ENCODE data around the gene PPFIA1.
"Not testable (repeated sequence)": the region's sequence is repeated elsewhere in the genome, so short reads cannot be mapped to it uniquely, and the experiment has no call there.

Gene PPFIA1

DNA sequence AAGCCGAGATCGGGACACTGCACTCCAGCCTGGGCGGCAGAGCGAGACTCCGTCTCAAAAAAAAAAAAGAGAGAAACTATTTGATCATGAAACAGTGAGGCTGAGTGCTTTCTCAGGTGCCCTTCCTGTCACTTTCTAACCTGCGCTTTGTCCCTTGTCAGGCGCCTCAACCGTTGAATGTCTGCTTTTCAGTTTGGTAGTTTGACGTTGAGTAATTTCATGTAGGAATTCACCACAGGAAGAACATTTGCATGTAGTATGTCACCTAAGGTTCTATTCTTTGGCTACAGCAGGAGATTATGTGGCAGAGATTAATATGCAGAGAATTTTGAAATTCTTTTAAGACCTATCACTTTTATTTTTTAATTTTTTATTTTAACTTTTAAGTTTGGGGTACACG, 57.2 kb downstream of the PPFIA1 start:
- DNase-seq = no peak

DNA sequence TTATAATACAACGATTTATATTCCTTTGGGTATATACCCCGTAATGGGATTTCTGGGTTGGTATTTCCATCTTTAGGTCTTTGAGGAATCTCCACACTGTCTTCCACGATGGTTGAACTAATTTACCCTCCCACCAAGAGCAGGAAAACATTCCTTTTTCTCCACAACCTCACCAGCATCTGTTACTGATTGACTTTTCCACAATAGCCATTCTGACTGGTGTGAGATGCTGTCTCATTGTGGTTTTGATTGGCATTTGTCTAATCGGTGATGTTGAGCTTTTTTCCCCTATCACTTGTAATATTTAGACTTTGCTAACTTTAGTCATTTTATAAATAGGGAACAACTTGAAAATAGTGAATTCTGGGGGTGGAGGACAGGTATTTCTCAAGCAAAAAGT, 58.1 kb downstream of the PPFIA1 start:
- DNase-seq = no peak

DNA sequence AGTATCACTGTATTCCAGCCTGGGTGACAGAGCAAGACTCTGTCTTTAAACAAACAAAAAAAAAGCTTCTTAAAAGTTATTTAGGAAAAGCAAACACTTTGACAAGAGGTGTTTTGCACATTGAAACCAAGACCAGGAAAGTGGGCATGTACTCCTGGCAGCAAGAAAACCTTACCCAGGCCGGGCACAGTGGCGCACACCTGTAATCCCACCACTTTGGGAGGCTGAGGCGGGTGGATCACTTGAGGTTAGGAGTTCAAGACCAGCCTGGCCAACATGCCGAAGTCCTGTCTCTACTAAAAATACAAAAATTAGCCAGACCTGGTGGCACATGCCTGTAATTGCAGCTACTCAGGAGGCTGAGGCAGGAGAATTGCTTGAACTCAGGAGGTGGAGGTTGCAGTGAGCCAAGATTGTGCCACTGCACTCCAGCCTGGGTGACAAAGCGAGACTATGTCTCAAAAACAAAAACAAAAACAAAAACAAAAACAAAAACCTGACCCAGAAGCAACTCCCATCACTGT, 60.9 kb downstream of the PPFIA1 start:
- DNase-seq = not testable (repeated sequence)

DNA sequence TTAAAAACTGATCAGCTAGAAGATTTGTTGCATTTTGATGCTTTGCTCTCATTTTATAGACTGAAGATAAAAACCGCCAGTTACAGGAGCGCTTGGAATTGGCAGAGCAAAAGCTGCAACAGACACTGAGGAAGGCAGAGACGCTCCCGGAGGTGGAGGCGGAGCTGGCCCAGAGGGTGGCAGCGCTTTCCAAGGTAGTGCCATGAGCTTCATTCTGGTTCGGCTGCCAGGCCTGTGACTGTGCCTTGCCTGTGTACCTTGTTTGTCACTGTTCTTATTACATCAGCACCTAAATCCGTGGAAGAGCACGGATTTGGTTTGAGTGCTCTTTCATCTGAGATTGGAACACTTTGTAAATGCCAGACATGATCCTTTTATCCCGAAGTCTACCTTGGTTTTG, 61.4 kb downstream of the PPFIA1 start:
- no peak for DNase-seq

DNA sequence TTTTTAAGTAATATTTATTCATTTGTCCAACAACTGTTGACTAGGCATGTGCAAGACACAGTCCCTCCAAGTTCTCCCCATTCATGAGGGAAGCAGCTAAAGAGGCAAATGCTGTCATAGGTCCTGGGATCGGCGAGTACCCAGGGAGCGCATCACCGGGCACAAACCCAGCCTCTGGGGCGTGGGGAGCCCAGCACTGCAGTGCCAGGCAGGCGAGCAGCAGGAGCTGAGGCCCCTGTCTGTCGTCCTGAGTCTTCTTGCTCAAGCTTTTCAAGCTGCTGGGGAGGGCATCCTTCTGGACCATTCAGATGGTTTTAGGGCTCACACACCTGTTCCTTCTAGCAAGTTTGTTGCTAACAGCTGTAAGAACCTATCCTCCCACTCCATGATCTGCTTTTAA, 62.1 kb downstream of the PPFIA1 start:
- no peak for DNase-seq

DNA sequence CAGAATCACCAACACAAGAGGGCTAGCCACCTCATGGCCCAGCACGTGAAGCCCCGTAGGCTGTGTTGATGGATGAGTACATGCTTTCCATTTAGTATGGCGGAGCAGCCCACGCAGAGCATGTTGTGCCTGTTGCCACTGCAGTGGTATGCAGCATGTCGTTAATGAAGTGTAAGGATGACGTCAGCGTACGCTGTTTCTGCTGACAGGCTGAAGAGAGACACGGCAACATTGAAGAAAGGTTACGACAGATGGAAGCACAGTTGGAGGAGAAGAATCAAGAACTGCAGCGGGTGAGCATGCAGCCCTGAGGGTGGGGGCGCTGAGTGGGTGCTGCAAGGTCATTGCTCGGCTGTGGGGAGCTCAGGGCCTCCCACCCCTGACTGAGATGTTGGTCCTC, 62.8 kb downstream of the PPFIA1 start:
- no peak for DNase-seq

DNA sequence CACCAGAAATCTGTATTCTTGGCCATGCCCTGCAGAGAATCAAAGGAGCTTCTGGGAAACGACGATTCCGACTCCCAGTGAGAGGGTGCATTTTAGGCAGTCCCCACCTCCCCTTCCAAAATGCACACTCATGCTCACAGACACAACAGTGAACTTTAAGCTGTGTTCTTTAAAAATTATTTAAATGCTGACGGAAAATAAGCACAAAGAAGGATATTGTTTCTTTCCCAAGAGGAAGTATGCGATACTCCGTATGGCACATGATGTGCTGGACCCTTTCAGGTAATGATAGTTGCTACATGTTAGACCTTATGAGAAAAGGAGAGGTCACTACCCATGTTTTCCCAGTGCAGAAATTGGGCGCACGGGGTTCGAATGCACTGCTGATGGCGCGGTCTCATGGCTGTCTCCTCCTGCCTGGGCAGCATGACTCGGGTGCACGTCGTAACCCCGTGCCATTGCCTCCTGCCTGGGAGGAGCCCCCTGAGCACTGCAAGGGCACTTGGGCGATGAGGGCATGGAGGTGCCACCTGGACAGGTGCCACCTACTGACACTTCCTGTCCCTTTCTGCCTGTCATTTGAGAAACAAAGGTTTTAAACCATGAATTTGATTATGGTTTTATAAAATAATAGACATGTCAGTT, 64.0 kb downstream of the PPFIA1 start:
- DNase-seq = no peak

DNA sequence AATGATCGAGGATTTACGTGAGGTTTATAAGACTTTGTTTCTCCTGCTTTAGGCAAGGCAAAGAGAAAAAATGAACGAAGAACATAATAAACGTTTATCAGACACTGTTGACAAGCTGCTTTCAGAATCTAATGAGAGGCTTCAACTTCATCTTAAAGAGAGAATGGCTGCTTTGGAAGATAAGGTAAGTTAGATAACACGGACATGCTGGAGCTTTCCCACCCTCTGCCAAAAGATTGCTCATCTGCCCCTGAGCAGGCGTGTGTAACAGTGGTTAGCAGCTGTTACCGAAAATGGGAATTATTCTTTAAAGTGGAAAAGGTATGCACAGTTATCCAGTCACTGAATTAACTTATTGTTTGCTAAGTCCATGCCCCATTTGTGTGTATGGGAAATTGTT, 65.0 kb downstream of the PPFIA1 start:
- DNase-seq = no peak

DNA sequence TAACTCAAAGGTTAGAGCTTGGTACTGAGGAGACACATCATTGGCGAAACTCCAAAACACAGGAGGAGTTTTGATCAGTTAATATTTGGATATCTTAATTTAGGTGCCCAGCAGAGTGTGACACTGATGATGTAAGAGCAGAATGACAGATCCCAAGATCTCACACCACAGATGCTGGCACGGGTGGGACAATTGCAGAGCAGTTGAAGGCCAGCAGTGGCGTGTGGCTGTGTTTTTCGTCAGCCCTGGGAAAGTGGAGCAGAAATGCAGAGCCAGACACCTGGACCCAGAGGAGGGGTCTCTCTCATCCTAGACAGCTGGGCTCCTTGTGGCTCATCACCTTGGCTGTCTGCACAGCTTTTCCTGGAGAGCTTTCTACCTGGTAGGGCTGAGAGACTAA, 68.1 kb downstream of the PPFIA1 start:
- no peak for DNase-seq

DNA sequence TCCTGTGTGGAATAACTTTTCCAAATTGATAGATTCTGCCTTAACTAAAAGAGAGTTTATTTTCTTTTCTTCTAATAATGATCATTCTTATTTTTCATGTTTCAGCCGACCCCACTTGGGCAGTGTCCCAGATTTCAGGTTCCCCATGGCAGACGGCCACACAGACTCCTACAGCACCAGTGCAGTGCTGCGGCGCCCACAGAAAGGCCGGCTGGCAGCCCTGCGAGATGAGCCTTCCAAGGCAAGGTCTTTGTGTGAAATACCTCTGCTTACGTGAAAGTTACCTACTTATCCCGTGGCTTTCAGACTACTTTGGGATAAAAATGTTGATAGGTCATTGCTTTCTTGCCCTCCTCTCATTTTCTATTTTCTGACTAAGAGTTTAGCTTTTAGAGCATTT, 68.6 kb downstream of the PPFIA1 start:
- DNase-seq = no peak

DNA sequence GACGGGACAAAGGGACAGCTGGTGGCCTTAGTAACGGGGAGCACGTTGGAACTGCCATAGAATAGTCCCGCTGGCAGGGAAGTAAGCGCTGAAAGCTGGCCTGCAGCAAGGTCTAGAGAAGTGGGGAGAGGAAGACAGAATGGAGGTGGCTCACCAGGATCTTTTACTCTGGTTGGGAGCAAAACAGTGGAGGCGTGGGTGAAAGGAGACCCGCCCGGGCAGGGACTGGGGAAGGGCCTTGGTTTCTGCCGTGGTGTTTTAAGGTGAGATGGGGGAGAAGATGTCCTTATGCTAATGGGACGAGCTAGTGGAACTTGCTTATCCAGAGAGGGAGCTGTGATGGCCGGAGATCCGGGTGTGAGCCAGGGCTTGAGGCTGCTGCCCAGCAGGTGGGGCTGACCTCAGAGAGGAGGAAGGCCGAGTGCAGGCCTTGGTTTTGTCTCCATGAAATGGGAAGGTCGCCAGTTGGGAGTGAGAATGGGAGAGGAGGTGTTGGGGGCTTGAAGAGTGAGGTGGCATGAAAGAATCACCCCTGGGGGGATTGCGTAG, 71.5 kb downstream of the PPFIA1 start:
- DNase-seq = no peak

DNA sequence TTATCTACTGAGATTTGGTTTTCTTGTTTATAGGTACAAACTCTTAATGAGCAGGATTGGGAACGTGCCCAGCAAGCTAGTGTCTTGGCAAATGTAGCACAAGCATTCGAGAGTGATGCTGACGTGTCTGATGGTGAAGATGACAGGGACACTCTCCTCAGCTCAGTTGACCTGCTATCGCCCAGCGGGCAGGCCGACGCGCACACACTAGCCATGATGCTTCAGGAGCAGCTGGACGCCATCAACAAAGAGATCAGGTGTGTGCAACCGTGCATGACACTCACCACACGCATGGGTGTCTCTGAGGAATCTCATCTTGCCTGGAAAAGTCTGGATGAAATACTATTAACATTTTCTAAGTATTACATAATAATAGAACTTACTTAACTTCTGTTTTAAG, 73.1 kb downstream of the PPFIA1 start:
- no peak for DNase-seq

DNA sequence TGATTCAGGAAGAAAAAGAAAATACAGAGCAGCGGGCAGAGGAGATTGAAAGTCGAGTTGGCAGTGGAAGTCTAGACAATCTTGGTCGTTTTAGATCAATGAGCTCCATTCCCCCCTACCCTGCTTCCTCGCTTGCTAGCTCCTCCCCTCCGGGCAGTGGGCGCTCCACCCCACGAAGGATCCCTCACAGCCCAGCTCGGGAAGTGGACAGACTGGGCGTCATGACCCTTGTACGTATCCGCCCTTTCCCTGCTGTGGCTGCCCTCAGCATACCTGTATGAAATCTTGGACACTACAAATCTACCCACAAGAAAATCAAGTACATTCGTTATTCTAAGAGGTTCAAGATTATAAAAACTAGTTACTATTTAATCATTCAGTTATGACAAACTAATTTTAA, 77.7 kb downstream of the PPFIA1 start:
- no peak for DNase-seq

DNA sequence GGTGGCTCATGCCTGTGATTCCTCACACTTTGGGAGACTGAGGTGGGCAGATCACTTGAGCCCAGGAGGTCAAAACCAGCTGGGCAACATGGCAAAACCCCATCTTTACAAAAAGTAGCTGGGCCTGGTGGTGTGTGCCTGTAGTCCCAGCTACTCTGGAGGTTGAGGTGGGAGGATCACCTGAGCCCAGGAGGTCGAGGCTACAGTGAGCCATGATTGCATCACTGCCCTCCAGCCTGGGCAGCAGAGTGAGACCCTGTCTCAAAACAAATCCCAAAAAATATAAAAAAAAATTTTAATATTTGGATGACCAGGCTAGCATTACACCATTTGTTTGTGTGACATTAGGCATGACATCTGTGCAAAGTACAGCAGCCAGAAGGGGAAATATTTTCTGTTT, 78.1 kb downstream of the PPFIA1 start:
- no peak for DNase-seq

DNA sequence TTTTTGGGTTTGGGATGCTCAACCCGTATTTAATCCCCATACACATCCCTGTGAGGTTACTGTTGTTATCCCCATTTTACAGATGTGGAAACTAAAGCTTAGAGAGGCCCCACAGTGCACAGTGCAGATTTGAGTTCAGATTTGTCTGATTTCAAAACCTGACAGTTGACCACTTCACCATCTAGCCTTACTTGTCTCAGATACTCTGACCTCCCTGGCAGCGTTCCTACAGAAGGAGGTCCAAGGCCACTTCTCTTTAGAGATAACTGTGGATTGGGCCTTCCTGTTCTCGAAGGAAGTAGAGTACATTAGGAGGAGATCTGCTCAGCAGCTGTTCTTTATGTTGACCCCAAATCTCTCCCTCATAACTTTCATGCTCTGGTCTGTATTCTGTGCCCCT, 81.2 kb downstream of the PPFIA1 start:
- DNase-seq = no peak

DNA sequence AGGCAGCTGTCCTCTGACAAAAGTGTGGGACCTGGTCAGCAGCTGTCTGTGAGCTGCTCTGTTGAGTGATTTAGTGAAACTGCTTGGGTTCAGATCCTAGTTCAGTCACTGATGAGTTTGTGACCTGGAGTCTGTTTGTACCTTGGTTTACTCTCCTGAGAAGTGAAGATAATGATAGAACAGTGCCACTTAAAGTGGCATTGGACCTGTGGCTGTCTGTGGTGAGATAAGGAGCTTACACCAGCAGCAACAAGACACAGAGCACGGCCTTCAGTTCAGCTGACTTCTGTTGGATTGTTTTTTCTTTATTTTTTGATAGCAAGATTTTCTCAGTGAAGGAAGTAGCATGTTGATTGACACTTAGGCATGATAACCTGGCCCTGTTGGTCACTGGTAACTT, 81.6 kb downstream of the PPFIA1 start:
- no peak for DNase-seq

DNA sequence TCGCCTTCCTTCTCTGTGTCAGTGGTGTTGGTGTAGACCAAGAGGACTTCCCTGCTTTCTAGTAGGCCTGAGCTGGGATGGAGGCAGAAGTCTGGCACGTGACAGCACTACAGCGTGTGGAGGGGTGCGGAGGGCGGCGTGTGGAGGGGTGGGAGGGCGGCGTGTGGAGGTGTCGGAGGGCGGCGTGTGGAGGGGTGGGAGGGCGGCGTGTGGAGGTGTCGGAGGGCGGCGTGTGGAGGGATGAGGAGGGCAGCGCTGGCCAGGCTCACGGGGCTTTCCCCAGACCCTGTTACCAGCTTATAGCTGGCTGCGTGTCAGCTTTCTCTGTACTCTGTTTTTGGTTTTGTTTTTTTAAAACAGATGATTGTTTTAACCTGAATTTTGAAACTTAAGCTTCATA, 82.1 kb downstream of the PPFIA1 start:
- no peak for DNase-seq

DNA sequence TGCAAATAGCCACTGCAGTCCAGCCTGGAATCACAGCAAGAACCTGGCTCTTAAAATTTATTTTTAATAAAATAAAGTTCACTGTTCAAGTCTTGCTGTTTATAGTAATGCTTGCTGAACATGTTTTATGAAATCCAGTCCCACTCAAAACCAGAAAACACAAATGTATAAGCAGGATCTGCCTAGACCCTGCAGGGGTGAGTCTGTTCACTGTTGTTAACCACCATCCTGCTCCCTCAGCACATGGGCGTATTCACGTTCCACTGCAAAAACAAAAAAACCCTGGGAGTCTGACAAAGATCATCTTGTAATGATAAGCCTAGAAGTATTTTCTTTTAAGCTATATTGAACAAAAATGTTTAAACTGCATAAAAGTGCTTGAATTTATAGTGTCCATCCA, 82.8 kb downstream of the PPFIA1 start:
- DNase-seq = no peak

DNA sequence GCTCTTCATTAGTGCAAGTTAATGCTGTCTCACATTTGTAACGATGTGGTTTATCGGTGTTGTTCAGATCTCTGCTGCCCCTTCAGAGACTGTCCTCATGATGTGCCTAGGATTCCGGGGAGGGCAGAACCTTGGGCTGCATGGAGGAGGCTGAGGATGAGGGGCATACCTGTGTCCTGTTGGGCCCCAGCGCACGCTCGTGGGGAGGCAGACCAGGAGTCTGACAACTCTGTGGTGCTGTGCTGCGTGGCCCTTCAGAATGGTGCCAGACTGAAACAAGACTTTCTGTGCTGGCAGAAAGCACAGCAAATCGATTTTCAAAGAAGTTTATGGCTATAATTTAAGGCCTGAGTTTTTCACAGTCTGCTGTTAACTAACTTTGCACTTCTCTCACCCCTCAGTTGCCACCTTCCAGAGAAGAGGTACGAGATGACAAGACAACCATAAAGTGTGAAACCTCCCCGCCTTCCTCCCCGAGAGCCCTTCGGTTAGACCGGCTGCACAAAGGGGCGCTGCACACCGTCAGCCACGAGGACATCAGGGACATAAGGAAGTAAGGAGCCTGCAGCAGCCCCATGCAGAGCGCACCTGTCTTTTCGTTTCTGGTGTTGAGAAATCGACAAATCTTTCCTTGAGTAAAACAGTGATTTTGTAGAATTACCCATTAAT, 83.5 kb downstream of the PPFIA1 start:
- no peak for DNase-seq

DNA sequence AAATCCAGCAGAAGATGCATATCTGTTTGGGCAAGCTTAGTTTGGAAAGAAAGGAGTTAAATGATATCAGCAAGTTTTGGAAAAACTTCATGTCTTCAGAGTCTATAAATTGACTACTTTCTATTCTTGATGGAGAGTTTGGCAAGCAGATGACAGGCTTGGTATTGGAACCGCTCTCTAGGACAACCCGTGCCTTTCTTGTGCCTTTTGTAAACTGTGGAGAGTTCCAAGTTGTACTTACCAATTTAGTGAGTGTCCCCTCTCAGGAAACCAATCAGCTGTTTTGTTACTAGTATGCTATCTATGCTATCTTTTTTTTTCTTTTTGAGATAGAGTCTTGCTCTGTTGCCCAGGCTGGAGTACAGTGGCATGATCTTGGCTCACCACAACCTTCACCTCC, 84.1 kb downstream of the PPFIA1 start:
- no peak for DNase-seq

DNA sequence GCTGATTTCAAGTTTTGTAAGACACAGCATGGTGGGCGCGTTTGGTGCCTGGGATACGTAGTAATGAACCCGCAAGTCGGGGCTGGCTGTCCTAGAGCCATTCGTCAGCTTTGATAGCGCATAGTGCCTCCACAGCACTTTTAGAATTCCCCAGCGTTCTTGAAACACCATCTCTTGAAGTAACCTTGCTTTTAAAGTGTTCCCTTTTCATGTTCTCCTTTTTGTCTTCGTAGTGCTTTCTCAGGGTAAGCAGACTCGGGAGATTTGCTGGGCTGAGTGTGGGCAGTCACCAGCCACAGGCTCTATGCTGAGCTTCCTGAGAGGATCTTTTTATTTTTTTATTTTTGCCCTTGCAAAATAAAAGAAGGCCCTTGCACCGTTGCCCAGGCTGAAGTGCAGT, 88.3 kb downstream of the PPFIA1 start:
- no peak for DNase-seq

DNA sequence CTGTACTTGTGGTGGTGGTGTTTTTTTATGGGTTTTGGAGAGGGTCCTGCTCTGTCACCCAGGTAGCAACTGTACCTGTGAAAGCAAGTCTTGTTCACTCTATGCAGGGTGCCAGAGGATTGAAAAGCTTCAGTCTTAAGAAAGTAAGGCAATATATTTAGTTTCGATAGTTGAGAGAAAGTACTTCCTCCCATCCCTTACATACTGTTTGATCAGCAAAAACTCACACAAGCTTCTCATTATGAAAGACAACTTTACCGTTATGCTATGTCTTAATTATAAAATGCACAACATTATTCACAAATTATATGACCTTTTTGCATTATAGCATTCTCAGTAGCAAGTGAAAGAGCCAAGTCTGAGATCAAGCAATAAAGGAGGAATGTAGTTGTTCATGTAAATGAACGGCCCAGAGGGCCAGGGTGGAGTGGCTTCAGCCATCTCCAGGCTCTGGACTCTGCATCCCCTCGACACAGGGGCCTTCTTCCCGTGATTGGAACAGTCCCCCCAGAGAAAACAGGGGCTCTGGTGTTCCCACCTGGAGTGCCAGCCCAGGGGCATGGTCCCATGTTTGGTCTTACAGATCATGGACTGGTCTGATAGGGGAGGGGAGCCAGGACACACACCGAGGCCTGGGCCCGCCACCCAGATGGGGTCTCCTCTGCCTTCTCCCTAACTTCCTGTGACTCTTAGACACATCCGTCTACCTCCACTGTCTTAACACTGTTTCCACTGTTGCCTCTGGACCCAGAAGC, 89.1 kb downstream of the PPFIA1 start:
- no peak for DNase-seq

DNA sequence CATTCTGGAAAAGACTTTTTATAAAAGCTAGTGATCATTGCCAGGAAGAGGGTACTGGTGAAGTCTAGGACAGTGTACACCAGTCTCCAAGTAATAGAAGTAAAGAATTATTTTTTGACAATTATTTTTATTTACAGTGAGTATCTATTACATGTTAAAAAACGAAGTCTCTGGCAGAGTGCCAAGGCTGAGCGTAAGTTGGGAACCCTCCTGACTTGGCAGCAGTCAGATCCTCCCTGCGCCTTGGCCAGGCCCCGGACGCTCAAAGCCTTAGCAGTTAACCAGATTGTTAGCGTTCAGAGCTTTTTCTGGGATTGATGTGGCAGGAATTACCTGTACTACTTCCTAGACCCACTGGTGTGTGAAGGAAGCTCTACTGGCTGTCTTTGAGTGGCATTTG, 89.7 kb downstream of the PPFIA1 start:
- DNase-seq = no peak

DNA sequence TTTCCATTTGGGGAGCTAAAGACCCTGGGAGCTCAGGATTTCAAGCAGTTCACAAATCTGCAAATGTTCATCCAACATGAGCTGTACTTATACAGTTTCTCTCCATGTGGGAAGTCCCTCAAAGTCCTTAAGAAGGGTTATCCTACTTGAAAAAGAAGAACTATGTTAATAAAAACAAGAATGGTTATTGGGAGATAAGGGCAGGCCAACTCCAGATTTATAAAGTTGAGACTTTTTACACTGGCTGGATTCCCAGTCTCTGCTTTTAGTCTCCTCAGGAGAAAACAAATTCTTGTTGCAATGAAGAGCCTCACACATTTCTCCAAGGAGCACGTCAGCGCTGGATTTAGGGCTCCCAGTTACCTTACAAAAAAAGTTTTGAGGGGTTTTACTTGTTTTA, 93.7 kb downstream of the PPFIA1 start:
- DNase-seq = no peak
